GM18511 (cell line): ENCODE data around the gene TBRG4.
"Not testable (repeated sequence)": the region's sequence is repeated elsewhere in the genome, so short reads cannot be mapped to it uniquely, and the experiment has no call there.

Source experiments
- ATAC-seq: cut with Tn5 transposase; IDR thresholded peaks from one replicate; pipeline ENCODE4 v1.9.1; 2021; ENCODE audit warnings: mild to moderate bottlenecking, moderate library complexity; ENCODE audit not compliant: unreplicated experiment

The TBRG4 gene

DNA sequence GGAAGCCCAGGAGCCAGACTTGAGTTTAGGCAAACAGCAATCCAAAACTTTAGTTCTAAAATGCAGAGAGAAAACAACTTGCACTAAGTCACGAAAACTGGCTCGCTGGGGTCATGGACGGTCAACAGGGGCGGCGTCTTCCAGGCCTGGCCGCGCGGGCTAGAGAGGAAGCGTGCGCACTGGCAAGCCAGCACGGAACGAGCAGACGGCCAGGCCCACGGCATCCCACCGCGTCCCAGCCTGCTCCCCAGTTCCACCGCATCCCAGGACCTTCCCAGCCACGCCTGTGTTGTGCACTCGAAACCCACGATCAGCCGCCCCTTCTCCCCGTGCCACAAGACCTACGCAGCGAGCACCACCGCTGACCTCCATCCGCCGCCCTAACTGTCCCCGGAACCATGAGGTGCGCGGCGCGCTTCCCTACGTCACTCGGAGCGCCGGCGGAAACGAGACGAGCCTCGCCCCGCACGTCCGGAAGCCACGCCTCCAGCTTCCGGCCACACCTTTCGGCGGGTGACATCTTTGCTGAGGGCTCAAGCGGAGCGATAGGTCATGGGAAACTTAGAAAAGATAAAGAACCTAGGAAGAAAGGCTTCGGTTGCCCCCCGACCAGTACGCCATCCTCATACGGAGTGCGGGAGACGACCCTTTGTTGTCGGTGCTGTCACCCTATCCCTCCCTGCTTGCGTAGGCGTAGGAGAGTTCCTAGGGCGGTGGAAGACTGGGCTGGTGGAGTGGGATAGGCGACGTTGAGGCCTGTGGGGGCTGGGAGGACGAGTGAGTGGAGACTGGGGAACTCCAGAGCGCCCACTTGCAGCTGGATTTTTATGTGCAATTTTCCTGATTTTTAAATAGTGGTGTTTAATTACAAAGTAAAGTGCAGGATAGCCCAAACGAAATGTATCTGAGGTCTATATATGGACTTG, at the start of gene TBRG4:
TBRG4 (minus strand) TSS at position 400 of the 926 bp plus-strand sequence. CDS start 2,460 bp downstream, outside the sequence.
- ATAC-seq, result peak; percentile 94

DNA sequence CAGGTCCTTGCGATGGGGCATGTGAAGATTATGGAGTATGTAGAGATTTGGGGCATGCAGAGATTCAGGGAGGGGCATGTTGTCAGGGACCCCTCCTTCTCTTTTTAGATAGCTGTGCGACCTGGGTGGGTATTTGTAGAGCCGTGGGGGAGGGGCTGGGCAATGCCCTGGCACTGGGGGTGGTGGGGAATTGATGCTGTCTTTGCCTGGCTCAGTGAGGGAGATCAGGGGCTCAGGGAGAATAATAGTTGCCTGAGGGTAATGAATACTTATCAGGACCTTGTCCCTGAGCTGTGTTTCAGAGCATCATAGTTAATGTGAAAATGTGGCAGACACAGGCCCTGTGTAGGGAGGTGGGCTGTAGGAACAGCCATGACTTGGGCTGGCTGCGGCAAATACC, 49.6 kb upstream of the TBRG4 start:
- ATAC-seq, result no peak

DNA sequence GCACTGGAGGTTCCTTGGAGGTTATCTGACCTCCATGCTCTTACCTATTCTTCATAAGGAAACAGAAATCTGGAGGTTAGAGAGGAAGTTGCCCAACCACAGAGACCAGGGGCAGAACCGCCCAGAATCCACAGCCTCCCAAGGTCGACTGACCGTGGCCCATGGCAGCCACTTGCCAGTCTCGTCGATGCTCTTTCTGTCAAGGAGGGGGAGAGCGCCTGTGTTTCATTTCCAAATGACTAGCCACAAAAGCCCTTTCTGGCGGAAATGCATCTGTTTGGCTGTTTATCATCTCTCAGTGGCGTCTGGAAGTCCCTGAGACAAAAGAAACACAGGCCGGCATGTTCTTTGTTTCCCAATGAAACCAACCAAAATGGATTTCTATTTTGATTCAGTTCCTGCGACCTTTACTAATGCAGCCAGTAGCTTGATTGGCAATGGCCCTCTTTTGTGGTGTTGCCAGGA, 49.0 kb upstream of the TBRG4 start:
- ATAC-seq, result peak; percentile 72

DNA sequence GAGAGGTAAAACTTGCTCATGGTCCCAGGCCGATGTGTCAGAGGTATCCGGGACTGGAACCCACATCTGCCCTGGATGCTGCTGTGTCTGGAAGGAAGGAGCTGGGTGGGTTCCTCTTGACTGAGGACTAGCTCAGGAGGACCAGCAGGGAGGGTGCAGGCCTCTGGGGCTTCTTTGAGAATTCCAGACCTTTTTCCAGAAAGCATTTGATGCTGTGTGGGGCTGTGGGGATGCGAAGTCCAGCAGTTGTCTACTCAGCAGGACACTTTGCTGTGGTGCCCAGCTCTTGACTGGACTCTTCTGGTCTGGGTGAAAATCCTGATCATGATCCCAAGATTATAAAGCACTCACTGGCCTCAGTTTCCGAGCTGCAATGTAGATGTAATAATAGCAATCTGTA, 47.8 kb upstream of the TBRG4 start:
- ATAC-seq, result no peak

DNA sequence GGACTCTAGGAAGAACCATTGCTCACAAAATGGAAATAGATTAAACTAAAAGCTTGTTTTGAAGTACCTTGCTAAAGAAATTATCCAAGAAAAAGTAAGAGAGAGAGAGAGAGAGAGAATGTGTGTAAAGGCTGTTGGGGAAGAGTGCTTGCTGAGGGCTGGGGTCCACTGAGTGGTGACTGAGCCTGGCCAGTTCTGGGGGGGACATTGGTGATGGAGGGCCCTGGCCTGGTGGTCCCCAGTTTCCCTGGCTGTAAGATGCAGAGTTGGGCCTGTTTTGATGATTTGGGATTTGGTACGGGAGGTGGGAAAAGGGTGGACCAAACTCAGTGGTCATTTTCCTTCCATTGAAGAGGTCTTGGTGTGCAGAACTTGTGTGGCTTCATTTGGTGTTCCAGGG, 47.0 kb upstream of the TBRG4 start:
- ATAC-seq, result no peak

DNA sequence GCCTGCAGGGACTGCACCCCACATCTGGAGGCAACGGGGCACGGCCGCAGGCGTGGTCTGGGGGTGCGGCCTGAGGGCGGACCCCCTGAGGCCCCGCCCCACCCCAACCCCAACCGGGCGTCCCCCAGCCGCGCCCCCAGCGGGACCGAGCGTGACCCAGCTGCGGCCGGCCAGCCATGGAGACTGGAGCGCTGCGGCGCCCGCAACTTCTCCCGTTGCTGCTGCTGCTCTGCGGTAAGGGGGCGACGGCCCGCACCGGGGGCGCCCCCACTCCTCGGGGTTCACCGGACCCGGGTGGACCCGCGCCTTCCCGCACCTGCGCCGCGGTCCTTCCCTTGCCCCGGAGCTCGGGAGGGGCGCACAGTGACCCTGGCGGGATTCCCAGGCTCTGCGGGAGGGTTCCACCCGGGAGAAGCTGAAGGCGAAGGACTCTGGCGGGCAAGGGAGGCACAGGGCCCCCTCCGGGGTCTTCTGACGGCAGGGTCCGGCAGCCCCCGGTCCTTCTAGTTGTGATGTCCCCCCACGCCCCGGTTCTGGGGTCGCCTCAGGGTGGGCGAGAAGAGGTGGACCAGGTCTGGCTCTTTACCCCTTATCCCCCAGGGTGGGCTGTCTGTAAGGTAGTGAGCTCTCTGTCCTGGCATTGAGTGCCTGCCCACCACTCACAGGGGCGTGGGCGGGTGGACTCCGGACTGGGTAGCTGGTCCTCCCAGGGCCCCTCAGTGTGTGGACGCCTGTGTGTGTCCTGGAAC, 46.3 kb upstream of the TBRG4 start, which contains the start of gene RAMP3:
RAMP3 (plus strand) TSS at position 139 of the 749 bp plus-strand sequence; CDS start at position 177, 38 bp downstream.
- no peak for ATAC-seq

DNA sequence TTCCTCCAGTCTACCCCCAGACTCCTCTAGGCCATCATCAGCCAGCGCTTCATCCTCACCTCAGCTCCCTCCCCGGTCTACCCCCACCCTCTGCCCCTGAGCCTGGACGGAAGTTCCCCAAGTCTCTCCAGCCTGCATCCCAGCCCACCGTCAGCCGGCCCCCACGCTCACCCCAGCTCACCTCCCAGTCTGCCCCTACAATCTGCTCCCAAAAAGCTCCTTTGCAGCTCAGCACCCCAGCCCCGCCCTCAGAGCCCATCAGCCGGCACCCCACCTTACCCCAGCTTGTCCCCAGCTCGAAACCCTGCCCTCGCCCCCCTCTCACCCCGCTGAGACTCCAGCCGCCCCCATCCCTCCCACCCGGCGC, 45.8 kb upstream of the TBRG4 start:
- no peak for ATAC-seq

DNA sequence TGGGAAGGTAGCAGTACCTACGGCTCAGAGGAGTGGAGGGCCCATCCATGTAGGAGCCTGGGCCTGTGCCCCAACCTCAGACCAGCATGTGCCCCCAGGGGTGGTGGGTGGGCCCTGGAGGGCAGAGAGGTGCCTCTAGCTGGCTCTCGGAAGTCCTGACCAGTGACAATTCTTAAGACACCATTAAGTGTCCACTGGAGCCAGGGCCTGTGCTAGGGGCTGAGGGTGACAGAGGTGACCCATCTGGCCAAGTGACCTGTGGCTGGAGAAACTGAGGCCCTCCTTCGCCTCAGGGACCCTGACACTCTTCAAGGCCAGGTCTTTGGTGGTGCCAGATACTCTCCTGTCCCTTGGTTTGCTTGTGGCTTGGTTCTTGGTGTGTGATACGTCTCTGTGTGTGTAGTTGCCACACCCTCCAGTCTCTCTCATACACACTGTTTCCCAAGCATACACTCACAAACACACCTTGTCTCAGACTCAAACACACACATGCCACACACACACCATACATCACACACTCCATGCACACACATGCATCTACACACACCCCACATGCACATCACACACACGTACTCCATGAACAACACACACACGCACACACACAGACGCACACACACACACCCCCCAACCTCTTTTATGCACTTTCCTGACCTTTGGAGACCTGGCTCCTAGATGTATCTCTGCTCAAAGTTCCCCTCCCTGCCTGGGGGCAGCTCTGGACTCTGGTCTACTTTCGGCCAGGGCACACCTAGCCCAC, 45.2 kb upstream of the TBRG4 start:
- ATAC-seq, result no peak

DNA sequence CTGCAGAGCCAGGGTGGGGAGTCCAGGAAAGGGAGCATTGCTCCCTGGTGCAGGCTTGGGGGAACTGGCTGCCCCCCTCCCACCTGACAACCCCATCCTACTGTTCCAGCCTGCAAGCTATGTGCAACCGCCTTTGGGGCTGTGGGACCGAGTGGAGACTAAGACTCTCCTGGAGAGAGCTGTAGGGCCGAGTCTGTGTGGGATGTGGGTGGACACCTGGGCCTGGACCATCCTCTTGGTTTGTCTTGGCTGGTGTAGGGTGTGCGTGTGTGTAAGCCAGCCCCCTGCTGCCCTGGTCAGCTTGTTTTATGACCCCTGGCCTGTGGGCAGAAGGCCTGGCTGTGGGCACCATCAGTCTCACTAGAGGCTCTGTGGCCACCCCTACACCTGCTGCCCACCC, 44.4 kb upstream of the TBRG4 start:
- ATAC-seq, result no peak

DNA sequence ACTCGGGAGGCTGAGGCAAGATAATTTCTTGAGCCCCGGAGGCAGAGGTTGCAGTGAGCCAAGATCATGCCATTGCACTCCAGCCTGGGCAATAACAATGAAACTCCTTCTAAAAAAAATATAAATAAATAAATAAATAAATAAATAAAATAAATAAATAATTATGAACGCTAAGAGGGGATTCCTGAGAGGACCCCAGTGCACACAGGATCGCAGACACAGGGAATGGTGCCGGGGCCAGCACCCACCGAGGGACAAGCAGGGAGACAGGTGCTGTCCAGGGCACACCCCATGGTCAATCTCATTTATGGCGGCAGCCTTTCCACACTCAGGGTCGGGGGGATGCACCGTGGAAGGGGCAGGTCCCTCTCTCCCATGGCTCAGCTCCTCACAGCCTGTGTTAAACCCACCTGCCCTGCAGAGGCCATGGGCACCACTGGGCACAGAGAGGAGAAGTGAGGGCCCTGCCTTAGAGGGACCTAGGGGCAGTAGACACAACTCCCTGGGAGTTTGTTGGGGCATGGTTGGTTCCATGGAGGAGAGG, 43.9 kb upstream of the TBRG4 start:
- ATAC-seq, result no peak

DNA sequence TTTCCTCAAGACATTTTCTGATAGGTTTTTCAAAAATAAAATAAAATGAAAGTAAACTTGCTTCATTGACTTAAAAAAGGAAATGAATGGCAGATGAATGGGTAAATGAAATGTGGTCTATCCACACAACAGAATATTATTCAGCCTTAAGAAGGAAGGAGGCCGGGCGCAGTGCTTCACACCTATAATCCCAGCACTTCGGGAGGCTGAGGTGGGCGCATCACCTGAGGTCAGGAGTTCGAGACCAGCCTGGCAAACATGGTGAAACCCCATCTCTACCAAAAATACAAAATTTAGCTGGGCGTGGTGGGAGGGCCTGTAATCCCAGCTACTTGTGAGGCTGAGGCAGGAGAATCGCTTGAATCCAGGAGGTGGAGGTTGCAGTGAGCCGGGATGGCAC, 42.4 kb upstream of the TBRG4 start:
- not testable (repeated sequence) for ATAC-seq

DNA sequence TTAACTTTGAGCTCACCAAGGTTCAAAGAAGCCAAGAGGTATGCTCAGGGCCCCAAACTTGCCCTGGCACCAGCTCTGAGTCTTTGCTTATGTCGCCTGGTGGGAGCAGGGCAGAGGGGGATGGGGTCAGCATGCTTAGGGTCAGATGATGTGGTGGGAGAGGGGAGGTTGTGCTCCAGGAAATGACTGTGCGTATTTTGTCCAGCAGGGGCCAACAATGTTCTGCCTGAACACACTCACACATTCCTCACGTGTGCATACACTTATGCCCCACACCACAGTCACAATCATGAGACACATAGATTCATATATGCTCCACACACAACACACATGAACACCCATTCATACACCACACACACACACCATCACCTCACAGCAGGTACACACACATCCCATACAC, 41.7 kb upstream of the TBRG4 start:
- ATAC-seq, result no peak

DNA sequence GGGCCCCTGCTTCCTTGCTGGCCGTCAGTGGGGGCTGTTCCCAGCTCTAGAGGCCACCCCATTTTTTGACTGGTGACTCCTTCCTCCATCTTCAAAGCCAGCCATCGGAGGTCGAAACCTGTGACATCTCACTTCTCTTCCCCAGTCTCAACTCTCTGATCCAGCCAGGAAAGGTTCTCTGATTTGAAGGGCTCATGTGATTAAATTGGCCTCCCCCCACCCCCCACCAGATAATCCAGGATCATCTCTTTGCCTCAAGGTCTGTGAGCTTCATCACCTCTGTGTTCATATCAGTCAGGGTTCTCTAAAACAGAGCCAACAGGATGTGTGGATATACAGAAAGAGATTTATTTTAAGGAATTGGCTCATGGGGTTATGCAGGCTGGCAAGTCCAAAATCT, 40.5 kb upstream of the TBRG4 start:
- no peak for ATAC-seq

DNA sequence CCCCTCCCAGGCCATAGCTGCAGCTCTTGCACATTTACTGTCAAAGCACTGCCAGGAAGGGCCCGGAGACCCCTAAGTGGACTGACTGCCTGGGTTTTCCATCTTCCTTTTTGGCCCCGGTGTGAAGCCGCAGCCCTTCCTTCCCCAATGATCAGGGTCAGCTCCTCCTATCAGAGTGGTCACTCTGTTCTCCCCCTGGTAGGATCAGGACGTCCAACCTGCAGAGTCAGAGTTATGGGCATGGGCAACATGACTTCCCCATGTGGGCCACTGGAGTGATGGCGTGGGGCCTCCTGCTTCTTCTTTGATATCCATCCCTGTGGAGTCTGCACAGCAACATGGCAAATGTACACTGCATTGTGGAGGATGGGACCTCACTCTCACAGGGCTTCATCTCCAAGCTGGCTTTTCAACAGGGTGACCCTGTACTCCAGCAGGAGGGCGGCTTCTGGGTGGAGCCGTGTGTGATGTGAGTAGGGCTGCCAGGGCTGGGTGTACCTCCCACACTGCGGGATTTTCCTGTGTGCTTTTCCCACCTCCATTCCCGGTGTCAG, 39.7 kb upstream of the TBRG4 start:
- no peak for ATAC-seq

DNA sequence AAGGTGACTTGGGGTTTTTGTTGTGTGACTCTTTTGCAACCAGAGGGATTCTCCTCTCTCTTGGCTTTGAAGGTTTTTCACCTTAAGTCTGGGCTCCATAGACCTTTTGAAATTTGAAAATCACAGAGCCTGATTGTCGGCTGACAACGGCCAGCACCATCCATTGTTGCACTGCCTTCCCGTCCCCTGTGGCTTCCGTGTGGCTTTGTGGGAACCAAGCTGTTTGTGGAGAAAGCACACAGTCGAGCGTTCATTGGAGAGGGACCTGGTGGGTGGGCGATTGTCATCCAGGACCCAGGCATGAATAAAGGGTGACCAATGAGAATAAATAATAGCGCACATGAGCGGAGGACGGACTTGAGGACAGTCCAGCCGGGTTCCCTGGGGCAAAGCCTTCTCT, 38.7 kb upstream of the TBRG4 start:
- no peak for ATAC-seq

DNA sequence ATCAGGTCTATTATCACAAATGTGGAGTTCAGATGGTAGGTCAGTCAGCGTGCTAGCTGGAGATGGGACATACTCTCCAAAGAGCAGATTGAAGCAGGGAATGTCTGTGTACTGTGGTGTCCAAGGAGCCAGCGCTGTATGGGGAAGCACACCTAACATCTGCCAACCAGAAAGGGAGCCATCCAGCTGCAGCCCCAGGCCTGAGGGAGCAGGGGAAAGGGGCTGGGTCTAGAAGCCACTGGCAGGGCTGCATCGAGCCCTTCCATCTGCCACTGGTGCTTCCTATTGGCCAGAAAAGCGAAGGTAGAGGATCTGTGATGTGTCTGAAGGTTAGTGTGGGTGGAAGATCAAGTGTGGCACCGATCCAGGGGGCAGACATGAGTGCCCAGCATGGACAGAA, 38.1 kb upstream of the TBRG4 start:
- no peak for ATAC-seq

DNA sequence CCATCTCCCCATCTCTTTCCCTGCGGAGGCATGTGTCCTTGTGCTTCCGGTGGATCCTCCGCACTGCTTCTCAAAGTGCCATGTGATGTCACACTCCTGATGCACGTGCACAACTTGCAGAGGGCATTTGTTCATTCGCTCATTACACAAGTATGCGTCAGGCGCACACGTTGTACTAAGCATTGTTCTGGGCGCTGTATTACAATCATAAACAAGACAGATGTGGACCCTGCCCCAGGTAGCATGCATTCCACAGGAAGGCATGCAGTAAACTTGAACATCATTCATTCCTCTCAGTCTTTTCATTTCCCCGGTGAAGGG, 37.1 kb upstream of the TBRG4 start:
- ATAC-seq, result no peak

DNA sequence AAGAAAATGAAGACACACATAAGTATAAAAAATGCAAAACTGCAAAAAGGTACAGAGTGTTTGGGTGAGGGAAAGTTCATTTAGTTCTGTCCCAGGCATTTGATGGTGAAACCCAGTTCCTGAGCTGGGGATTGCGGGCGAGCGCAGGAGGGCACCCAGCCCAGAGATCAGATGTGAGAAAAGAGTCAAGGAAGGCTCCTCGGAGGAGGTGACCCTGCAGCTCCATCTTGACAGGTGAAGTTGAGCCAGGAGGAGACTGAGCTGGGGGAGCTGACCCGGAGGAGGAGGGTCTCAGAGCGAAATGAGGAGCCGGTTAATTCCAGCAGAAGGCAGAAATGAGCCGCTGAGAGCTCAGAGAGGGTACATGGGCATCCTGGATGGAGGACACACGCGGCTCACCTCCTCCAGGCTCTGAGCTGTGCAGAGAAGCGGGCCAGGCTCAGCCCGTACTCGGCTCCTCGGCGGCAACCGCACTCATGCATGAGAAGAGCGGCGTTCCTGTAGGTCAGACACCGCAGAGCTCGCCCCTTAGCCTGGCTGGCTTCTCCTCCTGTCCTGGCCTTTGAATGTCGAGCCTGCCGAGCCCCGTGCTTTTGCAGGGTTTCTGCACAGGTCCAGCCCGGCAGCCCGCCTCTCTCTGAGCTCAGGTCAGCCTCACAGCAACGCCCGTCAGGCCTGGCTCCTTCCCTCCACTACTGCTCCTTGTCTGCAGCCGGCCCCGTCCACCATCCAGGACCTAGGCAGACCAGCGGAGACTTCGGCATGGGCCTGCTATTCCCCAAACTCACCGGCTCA, 36.6 kb upstream of the TBRG4 start:
- ATAC-seq, result no peak

DNA sequence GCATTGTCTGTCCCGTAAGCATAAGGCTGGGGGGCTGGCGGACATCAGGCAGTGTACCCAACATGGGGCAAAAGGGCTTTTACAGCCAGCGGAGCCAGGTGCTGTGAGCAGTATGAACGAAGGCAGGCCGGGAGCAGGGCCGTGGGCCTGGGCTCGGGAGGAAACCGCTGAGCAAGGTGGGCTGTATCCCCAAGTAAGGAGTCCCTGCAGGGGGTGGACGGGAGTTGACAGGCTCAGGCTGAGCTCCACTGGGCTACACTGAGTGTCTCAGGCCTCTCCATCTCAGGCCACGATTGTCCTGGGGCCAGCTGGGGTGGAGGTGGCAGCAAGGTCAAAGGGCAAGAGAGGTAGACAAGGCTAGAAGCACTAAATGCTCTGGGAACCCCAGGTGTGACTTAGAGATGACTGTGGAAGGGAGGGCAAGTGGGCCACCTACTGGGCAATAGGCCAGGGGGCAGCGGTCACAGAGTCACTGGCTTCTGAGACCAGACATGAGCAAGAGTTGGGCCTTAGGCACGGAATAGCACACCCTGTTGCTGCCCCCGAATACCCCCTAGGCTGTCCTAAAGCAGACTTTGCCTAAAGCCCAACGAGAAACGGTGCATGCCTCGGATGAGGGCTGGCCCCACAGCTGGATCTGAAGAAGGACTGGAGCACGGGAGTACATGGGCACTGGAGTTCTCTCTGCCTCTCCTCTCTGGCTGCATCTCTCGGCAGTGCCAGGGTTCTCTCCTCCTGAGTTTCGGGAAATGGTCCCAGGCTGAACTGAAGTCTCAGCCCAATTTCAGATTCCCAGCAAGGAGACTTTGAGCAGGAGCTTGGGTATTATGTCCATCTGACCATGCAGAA, 35.3 kb upstream of the TBRG4 start:
- ATAC-seq, result no peak
